ENCODE results near the gene SFI1. TPM values are rescaled to one million over a fixed set of nuclear protein-coding genes. Genes with fewer than 3 reads are reported as not detected.
"Not testable (repeated sequence)": the region's sequence is repeated elsewhere in the genome, so short reads cannot be mapped to it uniquely, and the experiment has no call there.

SFI1 gene
- total and polyA plus RNA-seq, 4 donors, result 3.1 to 16.2 (median 7.4) TPM

DNA sequence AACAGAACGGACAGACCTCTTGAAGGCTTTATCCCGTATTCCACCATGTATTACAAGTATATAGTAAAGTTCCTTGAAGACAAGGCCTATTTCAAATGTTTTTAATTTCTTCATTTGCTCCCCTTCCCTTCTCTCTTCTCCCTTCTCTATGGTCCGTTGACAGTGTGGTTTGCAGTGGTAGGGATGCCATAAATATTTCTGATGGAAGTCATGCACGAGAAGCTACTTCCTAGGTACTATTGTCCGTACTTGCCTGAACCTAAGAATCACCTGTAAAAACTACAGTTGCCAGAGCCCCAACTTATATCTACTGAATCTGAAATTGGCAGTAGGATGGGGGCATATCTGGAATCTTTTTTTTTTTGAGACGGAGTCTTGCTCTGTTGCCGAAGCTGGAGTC, 162.9 kb downstream of the SFI1 start:
- Histone ChIP-seq H3K4me3 (ENCODE audit: low read depth in 1 of 3, low read length in 3 of 3) (no peak overlapping the region), H3K9ac (ENCODE audit: low read depth in 1 of 2, low read length in 2 of 2) (no peak overlapping the region), H3K27ac (ENCODE audit: low read depth in 1 of 2, low read length in 2 of 2) (no peak overlapping the region), H3K9me3 (ENCODE audit: control insufficient read depth in 4 of 4, low read length in 3 of 4) (no peaks in the 10 kb centered on the region), H3K36me3 (ENCODE audit: control insufficient read depth in 4 of 4, insufficient read depth in 3 of 4, low read depth in 1 of 4, low read length in 3 of 4) (peaks cover 0 to 2% (median 0%) of the 10 kb centered on the region in 4 donors), H3K27me3 (ENCODE audit: control insufficient read depth in 4 of 4, insufficient read depth in 4 of 4, low read length in 3 of 4) (no peaks in the 10 kb centered on the region), H3K4me1 (ENCODE audit: control insufficient read depth in 4 of 4, insufficient read depth in 4 of 4, low read length in 3 of 4) (peaks cover 0 to 14% (median 11%) of the 10 kb centered on the region in 4 donors)
- no peak for TF ChIP-seq FOXA1 (IDR thresholded peaks at IDR 0.05)
- no peak for TF ChIP-seq HNF4A (conservative IDR thresholded peaks at IDR 0.05)
- TF ChIP-seq RAD21 (IDR thresholded peaks at IDR 0.05), result no peak
- TF ChIP-seq EGR1 (IDR thresholded peaks at IDR 0.05; ENCODE audit: low read depth in 2 of 2), result no peak
- TF ChIP-seq GABPA (IDR thresholded peaks at IDR 0.05 in 1 of 2, conservative IDR thresholded peaks at IDR 0.05 in 1 of 2), result no peak
- no peak for TF ChIP-seq NR2F2 (IDR thresholded peaks at IDR 0.05)
- TF ChIP-seq, protein P1, sequence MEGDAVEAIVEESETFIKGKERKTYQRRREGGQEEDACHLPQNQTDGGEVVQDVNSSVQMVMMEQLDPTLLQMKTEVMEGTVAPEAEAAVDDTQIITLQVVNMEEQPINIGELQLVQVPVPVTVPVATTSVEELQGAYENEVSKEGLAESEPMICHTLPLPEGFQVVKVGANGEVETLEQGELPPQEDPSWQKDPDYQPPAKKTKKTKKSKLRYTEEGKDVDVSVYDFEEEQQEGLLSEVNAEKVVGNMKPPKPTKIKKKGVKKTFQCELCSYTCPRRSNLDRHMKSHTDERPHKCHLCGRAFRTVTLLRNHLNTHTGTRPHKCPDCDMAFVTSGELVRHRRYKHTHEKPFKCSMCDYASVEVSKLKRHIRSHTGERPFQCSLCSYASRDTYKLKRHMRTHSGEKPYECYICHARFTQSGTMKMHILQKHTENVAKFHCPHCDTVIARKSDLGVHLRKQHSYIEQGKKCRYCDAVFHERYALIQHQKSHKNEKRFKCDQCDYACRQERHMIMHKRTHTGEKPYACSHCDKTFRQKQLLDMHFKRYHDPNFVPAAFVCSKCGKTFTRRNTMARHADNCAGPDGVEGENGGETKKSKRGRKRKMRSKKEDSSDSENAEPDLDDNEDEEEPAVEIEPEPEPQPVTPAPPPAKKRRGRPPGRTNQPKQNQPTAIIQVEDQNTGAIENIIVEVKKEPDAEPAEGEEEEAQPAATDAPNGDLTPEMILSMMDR (IDR thresholded peaks at IDR 0.05; ENCODE audit: low read depth, low read length, missing input control), result no peak
- TF ChIP-seq, protein P2, sequence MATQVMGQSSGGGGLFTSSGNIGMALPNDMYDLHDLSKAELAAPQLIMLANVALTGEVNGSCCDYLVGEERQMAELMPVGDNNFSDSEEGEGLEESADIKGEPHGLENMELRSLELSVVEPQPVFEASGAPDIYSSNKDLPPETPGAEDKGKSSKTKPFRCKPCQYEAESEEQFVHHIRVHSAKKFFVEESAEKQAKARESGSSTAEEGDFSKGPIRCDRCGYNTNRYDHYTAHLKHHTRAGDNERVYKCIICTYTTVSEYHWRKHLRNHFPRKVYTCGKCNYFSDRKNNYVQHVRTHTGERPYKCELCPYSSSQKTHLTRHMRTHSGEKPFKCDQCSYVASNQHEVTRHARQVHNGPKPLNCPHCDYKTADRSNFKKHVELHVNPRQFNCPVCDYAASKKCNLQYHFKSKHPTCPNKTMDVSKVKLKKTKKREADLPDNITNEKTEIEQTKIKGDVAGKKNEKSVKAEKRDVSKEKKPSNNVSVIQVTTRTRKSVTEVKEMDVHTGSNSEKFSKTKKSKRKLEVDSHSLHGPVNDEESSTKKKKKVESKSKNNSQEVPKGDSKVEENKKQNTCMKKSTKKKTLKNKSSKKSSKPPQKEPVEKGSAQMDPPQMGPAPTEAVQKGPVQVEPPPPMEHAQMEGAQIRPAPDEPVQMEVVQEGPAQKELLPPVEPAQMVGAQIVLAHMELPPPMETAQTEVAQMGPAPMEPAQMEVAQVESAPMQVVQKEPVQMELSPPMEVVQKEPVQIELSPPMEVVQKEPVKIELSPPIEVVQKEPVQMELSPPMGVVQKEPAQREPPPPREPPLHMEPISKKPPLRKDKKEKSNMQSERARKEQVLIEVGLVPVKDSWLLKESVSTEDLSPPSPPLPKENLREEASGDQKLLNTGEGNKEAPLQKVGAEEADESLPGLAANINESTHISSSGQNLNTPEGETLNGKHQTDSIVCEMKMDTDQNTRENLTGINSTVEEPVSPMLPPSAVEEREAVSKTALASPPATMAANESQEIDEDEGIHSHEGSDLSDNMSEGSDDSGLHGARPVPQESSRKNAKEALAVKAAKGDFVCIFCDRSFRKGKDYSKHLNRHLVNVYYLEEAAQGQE (IDR thresholded peaks at IDR 0.05), result no peak
- no peak for TF ChIP-seq JUND (IDR thresholded peaks at IDR 0.05)
- no peak for TF ChIP-seq SP1 (IDR thresholded peaks at IDR 0.05)
- TF ChIP-seq RXRA (IDR thresholded peaks at IDR 0.05), result no peak
- TF ChIP-seq, protein P3, sequence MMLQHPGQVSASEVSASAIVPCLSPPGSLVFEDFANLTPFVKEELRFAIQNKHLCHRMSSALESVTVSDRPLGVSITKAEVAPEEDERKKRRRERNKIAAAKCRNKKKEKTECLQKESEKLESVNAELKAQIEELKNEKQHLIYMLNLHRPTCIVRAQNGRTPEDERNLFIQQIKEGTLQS (IDR thresholded peaks at IDR 0.05), result no peak
- no peak for TF ChIP-seq FOXA2 (IDR thresholded peaks at IDR 0.05)
- TF ChIP-seq TAF1 (conservative IDR thresholded peaks at IDR 0.05), result no peak
- TF ChIP-seq HNF4G (IDR thresholded peaks at IDR 0.05), result no peak
- no peak for TF ChIP-seq YY1 (IDR thresholded peaks at IDR 0.05)
- TF ChIP-seq, protein P4, sequence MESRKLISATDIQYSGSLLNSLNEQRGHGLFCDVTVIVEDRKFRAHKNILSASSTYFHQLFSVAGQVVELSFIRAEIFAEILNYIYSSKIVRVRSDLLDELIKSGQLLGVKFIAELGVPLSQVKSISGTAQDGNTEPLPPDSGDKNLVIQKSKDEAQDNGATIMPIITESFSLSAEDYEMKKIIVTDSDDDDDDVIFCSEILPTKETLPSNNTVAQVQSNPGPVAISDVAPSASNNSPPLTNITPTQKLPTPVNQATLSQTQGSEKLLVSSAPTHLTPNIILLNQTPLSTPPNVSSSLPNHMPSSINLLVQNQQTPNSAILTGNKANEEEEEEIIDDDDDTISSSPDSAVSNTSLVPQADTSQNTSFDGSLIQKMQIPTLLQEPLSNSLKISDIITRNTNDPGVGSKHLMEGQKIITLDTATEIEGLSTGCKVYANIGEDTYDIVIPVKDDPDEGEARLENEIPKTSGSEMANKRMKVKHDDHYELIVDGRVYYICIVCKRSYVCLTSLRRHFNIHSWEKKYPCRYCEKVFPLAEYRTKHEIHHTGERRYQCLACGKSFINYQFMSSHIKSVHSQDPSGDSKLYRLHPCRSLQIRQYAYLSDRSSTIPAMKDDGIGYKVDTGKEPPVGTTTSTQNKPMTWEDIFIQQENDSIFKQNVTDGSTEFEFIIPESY (IDR thresholded peaks at IDR 0.05), result no peak
- DNase-seq (ENCODE audit: low spot score), result no peak
- 92% methylated on average over 7 of the region's 7 CpGs for WGBS

DNA sequence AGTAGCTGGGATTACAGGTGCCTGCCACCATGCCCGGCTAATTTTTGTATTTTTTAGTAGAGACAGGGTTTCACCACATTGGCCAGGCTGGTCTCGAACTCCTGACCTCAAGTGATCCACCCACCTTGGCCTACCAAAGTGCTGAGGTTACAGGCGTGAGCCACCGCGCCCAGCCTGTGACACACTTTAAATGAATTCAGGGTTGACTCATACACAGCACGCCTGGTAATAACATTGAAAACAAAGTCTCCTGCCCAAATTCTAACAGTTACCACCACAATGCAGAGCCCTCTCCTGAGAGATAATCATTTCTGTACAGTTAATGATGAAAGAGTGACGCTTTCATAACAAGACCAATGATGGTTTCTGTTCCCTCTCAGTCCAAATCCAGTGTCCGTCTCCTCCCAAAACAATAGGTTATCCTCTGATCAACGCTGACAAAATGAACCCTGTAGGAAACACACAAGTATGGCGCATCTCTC, 164.6 kb downstream of the SFI1 start:
- H3K27ac ChIP-seq (ENCODE audit: low read depth in 1 of 2, low read length in 2 of 2); DNase-seq (ENCODE audit: low spot score); H3K9me3 ChIP-seq (ENCODE audit: control insufficient read depth in 4 of 4, low read length in 3 of 4); H3K36me3 ChIP-seq (ENCODE audit: control insufficient read depth in 4 of 4, insufficient read depth in 3 of 4, low read depth in 1 of 4, low read length in 3 of 4); H3K27me3 ChIP-seq (ENCODE audit: control insufficient read depth in 4 of 4, insufficient read depth in 4 of 4, low read length in 3 of 4): not testable (repeated sequence)
- 66% methylated on average over 10 of the region's 10 CpGs for WGBS
- peaks cover 0 to 14% (median 11%) of the 10 kb centered on the region in 4 donors for H3K4me1 ChIP-seq (ENCODE audit: control insufficient read depth in 4 of 4, insufficient read depth in 4 of 4, low read length in 3 of 4)
- H3K9ac ChIP-seq (ENCODE audit: low read depth in 1 of 2, low read length in 2 of 2), result peak overlapping the region in 1 of 2 donors; percentile 80
- H3K4me3 ChIP-seq (ENCODE audit: low read depth in 1 of 3, low read length in 3 of 3), result peak overlapping the region; percentile 75 to 100 (median 96)

All from liver (tissue), 9 donors.